Prostate gland (tissue), 2 donors: Measurements from ENCODE around the gene TIPARP.

Experiments used
- POLR2A ChIP-seq: fragments of 450-650 bp; IDR thresholded peaks from one replicate; pipeline ENCODE4 v1.6.1; 2016; ENCODE audit warnings: antibody characterized with exemption, mild to moderate bottlenecking
- POLR2AphosphoS5 ChIP-seq: sonication (generic); formaldehyde crosslinking; IDR thresholded peaks from one replicate; pipeline ENCODE4 v1.6.1; 2017; ENCODE audit warnings: antibody characterized with exemption
- TF ChIP-seq, protein P1 (sequence below), 4 experiments: fragments of 200-600 bp in 2 of 4; fragments of 450-650 bp in 2 of 4; sonication (generic) in 2 of 4; IDR thresholded peaks; 1 replicate in 3 of 4; 2 replicates in 1 of 4; pipeline ENCODE4 v1.5.1; 2016 to 2019; ENCODE audit warnings: antibody characterized with exemption in 4 of 4, mild to moderate bottlenecking in 2 of 4, moderate library complexity in 2 of 4

DNA sequence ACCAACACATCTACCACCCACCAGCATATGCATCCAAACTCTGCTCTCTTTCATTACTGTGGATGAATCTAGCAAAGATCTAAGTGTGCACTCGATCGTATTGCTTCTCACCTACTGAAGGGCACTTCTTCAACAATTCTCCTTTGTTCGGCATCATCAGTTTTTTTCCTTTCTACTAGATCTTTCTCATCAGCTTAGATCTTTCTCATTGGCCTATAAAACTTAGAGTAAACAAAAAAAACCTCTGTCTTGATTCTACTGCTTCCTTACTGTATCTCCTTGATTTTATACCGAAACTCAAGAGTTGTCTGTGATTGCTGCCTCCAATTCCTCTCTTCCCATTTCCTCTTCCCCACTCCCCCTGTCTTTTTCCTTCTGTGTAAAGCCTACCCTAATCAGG, 36.1 kb upstream of the TIPARP start:
- TF ChIP-seq POLR2AphosphoS5 (no peak), POLR2A (no peak)
- TF ChIP-seq, protein P1, sequence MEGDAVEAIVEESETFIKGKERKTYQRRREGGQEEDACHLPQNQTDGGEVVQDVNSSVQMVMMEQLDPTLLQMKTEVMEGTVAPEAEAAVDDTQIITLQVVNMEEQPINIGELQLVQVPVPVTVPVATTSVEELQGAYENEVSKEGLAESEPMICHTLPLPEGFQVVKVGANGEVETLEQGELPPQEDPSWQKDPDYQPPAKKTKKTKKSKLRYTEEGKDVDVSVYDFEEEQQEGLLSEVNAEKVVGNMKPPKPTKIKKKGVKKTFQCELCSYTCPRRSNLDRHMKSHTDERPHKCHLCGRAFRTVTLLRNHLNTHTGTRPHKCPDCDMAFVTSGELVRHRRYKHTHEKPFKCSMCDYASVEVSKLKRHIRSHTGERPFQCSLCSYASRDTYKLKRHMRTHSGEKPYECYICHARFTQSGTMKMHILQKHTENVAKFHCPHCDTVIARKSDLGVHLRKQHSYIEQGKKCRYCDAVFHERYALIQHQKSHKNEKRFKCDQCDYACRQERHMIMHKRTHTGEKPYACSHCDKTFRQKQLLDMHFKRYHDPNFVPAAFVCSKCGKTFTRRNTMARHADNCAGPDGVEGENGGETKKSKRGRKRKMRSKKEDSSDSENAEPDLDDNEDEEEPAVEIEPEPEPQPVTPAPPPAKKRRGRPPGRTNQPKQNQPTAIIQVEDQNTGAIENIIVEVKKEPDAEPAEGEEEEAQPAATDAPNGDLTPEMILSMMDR (IDR thresholded peaks at IDR 0.05): no peak
